IMR-90 (cell line): ENCODE measurements around the gene TBCC.

ENCODE experiments used
- BHLHE40 ChIP-seq: fragments of 150-350 bp; IDR thresholded peaks from 2 replicates; pipeline ENCODE4 v1.6.1; 2016; ENCODE audit warnings: mild to moderate bottlenecking, low read depth, low read length
- CEBPB ChIP-seq: IDR thresholded peaks from 2 replicates; pipeline ENCODE4 v1.6.1; 2012; ENCODE audit warnings: low read depth, low read length, improper control_type of control experiment
- CTCF ChIP-seq: conservative IDR thresholded peaks from 2 replicates; pipeline ENCODE4 v1.5.1; 2012; ENCODE audit warnings: mild to moderate bottlenecking, low read depth, low read length, improper control_type of control experiment
- MXI1 ChIP-seq: IDR thresholded peaks from 2 replicates; pipeline ENCODE4 v1.6.1; 2012; ENCODE audit warnings: low read depth, mild to moderate bottlenecking, low read length, moderate library complexity, borderline replicate concordance
- NFE2L2 ChIP-seq: fragments of 150-350 bp; IDR thresholded peaks from 2 replicates; pipeline ENCODE4 v1.6.1; 2016; ENCODE audit warnings: low read depth, mild to moderate bottlenecking, low read length
- POLR2A ChIP-seq: IDR thresholded peaks from 2 replicates; pipeline ENCODE4 v1.6.1; 2012; ENCODE audit warnings: mild to moderate bottlenecking, low read depth, low read length
- RAD21 ChIP-seq: IDR thresholded peaks from 2 replicates; pipeline ENCODE4 v1.6.1; 2012; ENCODE audit warnings: low read length, improper control_type of control experiment
- RCOR1 ChIP-seq: IDR thresholded peaks from 2 replicates; pipeline ENCODE4 v1.6.1; 2012; ENCODE audit warnings: mild to moderate bottlenecking, low read length, improper control_type of control experiment; ENCODE audit not compliant: insufficient replicate concordance
- RFX5 ChIP-seq: IDR thresholded peaks from 2 replicates; pipeline ENCODE4 v1.8.0; 2012; ENCODE audit warnings: low read depth, mild to moderate bottlenecking, low read length, moderate library complexity
- SMC3 ChIP-seq: fragments of 150-350 bp; IDR thresholded peaks from 2 replicates; pipeline ENCODE4 v1.6.1; 2016; ENCODE audit warnings: low read depth, mild to moderate bottlenecking, antibody characterized with exemption, low read length, moderate library complexity
- USF2 ChIP-seq: fragments of 150-350 bp; IDR thresholded peaks from 2 replicates; pipeline ENCODE4 v1.6.1; 2017; ENCODE audit warnings: mild to moderate bottlenecking, antibody characterized with exemption, low read length, low read depth
- TF ChIP-seq, protein P1 (sequence below): fragments of 150-350 bp; IDR thresholded peaks from 2 replicates; pipeline ENCODE4 v1.6.1; 2016; ENCODE audit warnings: low read depth, mild to moderate bottlenecking, low read length, moderate library complexity, borderline replicate concordance

DNA sequence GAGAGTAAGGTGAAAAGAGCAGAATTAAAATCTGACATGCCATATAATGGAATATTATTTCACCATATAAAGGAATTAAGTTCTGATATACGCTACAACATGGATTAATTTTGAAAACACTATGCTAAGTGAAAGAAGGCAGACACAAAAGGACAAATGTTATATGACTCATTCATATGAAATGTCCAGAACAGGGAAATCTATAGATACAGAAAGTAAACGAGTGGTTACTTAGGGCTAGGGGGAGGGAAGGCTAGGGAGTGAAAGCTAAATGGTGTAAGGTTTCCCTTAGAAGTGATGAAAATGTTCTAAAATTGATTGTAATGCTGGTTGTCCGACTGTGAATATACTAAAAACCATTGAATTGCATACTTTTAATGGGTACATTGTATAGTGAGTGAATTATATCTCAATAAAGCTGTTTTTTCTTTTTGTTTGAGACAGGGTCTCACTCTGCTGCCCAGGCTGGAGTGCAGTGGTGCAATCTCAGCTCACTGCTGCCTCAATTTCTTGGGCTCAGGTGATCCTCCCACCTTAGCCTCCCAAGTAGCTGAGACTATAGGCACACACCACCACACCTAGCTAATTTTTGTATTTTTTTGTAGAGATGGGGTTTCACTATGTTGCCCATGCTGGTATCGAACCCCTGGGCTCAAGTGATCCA is 31.7 kb downstream of the TBCC start:
- no peak for TF ChIP-seq SMC3
- TF ChIP-seq, protein P1, sequence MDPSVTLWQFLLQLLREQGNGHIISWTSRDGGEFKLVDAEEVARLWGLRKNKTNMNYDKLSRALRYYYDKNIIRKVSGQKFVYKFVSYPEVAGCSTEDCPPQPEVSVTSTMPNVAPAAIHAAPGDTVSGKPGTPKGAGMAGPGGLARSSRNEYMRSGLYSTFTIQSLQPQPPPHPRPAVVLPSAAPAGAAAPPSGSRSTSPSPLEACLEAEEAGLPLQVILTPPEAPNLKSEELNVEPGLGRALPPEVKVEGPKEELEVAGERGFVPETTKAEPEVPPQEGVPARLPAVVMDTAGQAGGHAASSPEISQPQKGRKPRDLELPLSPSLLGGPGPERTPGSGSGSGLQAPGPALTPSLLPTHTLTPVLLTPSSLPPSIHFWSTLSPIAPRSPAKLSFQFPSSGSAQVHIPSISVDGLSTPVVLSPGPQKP: no peak
- no peak for TF ChIP-seq CEBPB
- no peak for TF ChIP-seq POLR2A
- no peak for TF ChIP-seq CTCF
- no peak for TF ChIP-seq USF2
- no peak for TF ChIP-seq RAD21
- no peak for TF ChIP-seq RFX5
- no peak for TF ChIP-seq NFE2L2
- no peak for TF ChIP-seq BHLHE40
- no peak for TF ChIP-seq MXI1
- no peak for TF ChIP-seq RCOR1
